Measurements from ENCODE around the gene CCDC28A.

- TF ChIP-seq CTCF (IDR thresholded peaks at IDR 0.05) (no peak), POLR2AphosphoS5 (IDR thresholded peaks at IDR 0.05) (no peak), POLR2A (IDR thresholded peaks at IDR 0.05) (no peak)
These were observed 16.4 kb upstream of the CCDC28A start for GRCh38 chr6:138757136-138757535.

Measured in upper lobe of left lung (tissue), 4 donors.